ENCODE measurements around the gene LRRC75A.
"Not testable (repeated sequence)": the region's sequence is repeated elsewhere in the genome, so short reads cannot be mapped to it uniquely, and the experiment has no call there.

Gene LRRC75A

GRCh38 chr17:16491703-16492612 is at the start of gene LRRC75A:
TSS of gene LRRC75A (minus strand) at chr17:16492193. CDS start at chr17:16491990, 203 bp downstream.
- no peak for DNase-seq (ENCODE audit: low spot score)

- no peak for DNase-seq (ENCODE audit: low spot score)
Measured at GRCh38 chr17:16537130-16537458, 45.1 kb upstream of the LRRC75A start.

GRCh38 chr17:16534236-16534635 is 42.2 kb upstream of the LRRC75A start:
- DNase-seq (ENCODE audit: low spot score) = no peak

- DNase-seq (ENCODE audit: low spot score) = no peak
Measured at GRCh38 chr17:16529906-16530305, 37.9 kb upstream of the LRRC75A start.

GRCh38 chr17:16527298-16527697 is 35.3 kb upstream of the LRRC75A start:
- DNase-seq (ENCODE audit: low spot score) = no peak

- not testable (repeated sequence) for DNase-seq (ENCODE audit: low spot score)
Measured at GRCh38 chr17:16525556-16525955, 33.6 kb upstream of the LRRC75A start.

- peak; percentile 84 for DNase-seq (ENCODE audit: low spot score)
Measured at GRCh38 chr17:16521070-16521727, 29.2 kb upstream of the LRRC75A start.

GRCh38 chr17:16519021-16519420 is 27.0 kb upstream of the LRRC75A start:
- no peak for DNase-seq (ENCODE audit: low spot score)

GRCh38 chr17:16517477-16517876 is 25.5 kb upstream of the LRRC75A start:
- DNase-seq (ENCODE audit: low spot score) = no peak

- peak; percentile 22 for DNase-seq (ENCODE audit: low spot score)
Measured at GRCh38 chr17:16516594-16517051, 24.6 kb upstream of the LRRC75A start.

- no peak for DNase-seq (ENCODE audit: low spot score)
Measured at GRCh38 chr17:16515933-16516332, 23.9 kb upstream of the LRRC75A start.

GRCh38 chr17:16513873-16514272 is 21.9 kb upstream of the LRRC75A start:
- DNase-seq (ENCODE audit: low spot score) = no peak

GRCh38 chr17:16512011-16512410 is 20.0 kb upstream of the LRRC75A start:
- DNase-seq (ENCODE audit: low spot score) = no peak

- DNase-seq (ENCODE audit: low spot score) = no peak
Measured at GRCh38 chr17:16511593-16511992, 19.6 kb upstream of the LRRC75A start.

GRCh38 chr17:16507918-16508533 is 16.0 kb upstream of the LRRC75A start:
- DNase-seq (ENCODE audit: low spot score) = no peak

- DNase-seq (ENCODE audit: low spot score) = no peak
Measured at GRCh38 chr17:16506188-16506587, 14.2 kb upstream of the LRRC75A start.

- DNase-seq (ENCODE audit: low spot score) = no peak
Measured at GRCh38 chr17:16504984-16505383, 13.0 kb upstream of the LRRC75A start.

- no peak for DNase-seq (ENCODE audit: low spot score)
Measured at GRCh38 chr17:16496820-16497489, 5.0 kb upstream of the LRRC75A start.

- DNase-seq (ENCODE audit: low spot score) = no peak
Measured at GRCh38 chr17:16495980-16496819, 4.2 kb upstream of the LRRC75A start.

- no peak for DNase-seq (ENCODE audit: low spot score)
Measured at GRCh38 chr17:16495561-16495960, 3.6 kb upstream of the LRRC75A start.

GRCh38 chr17:16494059-16494458 is 2.1 kb upstream of the LRRC75A start:
- DNase-seq (ENCODE audit: low spot score) = no peak
